Endothelial cell of umbilical vein (primary cell): ENCODE measurements around the gene HOXA3. TPM values are rescaled to one million over a fixed set of nuclear protein-coding genes. Genes with fewer than 3 reads are reported as not detected.

Source experiments
- BruUV-seq: library from RNA; stranded (reverse); fragments of 400-500 nt; replicated peaks from 2 replicates; lab custom pipeline; 2021; lab: Mats Ljungman, UMichigan
- CTCF ChIA-PET: fragments of 300-600, 350-600 bp; sonication (Branson Sonifier 250); formaldehyde crosslinking; loops from one replicate; lab custom pipeline; 2021; ENCODE audit warnings: antibody characterized with exemption, inconsistent platforms; lab: Charles Lee
- POLR2A ChIA-PET: fragments of 300-600, 350-600 bp; sonication (Branson Sonifier 250); formaldehyde crosslinking; loops from one replicate; lab custom pipeline; 2021; ENCODE audit warnings: antibody characterized with exemption, inconsistent platforms; lab: Charles Lee
- DNase-seq: peaks from one replicate; pipeline ENCODE4 v3.0.0-alpha.2; 2011; ENCODE audit warnings: low read depth, low spot score
- FAIRE-seq: peaks from 2 replicates; lab custom pipeline; 2011; peaks lifted over from hg19 to GRCh38; lab: Jason Lieb, UNC
- H2AFZ ChIP-seq: 2 replicates; pipeline ENCODE4 v1.6.0; 2012; ENCODE audit warnings: low read depth, low read length, control low read depth, inconsistent platforms
- H3K27ac ChIP-seq: 2 replicates; pipeline ENCODE4 v1.5.1; 2011; ENCODE audit warnings: low read depth, mild to moderate bottlenecking, control low read depth, low read length, moderate library complexity; ENCODE audit not compliant: insufficient read depth
- H3K27me3 ChIP-seq, 2 experiments: 2 replicates each; pipeline versions ENCODE4 v1.6.0 to v1.6.1; 2011; ENCODE audit warnings: low read length in 2 of 2, mixed read lengths in 1 of 2; ENCODE audit not compliant: control insufficient read depth in 2 of 2, insufficient read depth in 2 of 2
- H3K36me3 ChIP-seq, 2 experiments: 2 replicates in 1 of 2; 3 replicates in 1 of 2; pipeline ENCODE4 v1.5.1; 2011; ENCODE audit warnings: low read length in 2 of 2, mild to moderate bottlenecking in 1 of 2, moderate library complexity in 1 of 2; ENCODE audit not compliant: control insufficient read depth in 2 of 2, insufficient read depth in 2 of 2; ENCODE audit errors: extremely low read depth in 1 of 2
- H3K4me1 ChIP-seq: 3 replicates; pipeline ENCODE4 v1.5.1; 2011; ENCODE audit warnings: mild to moderate bottlenecking, low read length; ENCODE audit not compliant: control insufficient read depth, insufficient read depth; ENCODE audit errors: extremely low read depth
- H3K4me2 ChIP-seq: 2 replicates; pipeline ENCODE4 v1.6.1; 2011; ENCODE audit warnings: low read length, control low read depth, mixed read lengths; ENCODE audit not compliant: insufficient read depth
- H3K4me3 ChIP-seq, 3 experiments: fragments of 200-600 bp in 1 of 3; sonication (generic), shearing (Covaris generic) in 1 of 3; replicated peaks in 1 of 3; 2 replicates each; pipeline ENCODE4 v1.5.1; 2011 to 2016; ENCODE audit warnings: control low read depth in 3 of 3, low read length in 3 of 3, mild to moderate bottlenecking in 2 of 3, inconsistent platforms in 1 of 3, low read depth in 1 of 3, moderate library complexity in 1 of 3; ENCODE audit not compliant: insufficient read depth in 1 of 3
- H3K79me2 ChIP-seq: 2 replicates; pipeline ENCODE4 v1.6.0; 2012; ENCODE audit warnings: low read length, inconsistent platforms; ENCODE audit not compliant: control insufficient read depth, insufficient read depth
- H3K9ac ChIP-seq: replicated peaks from 2 replicates; pipeline ENCODE3; 2011; ENCODE audit warnings: low read length, control low read depth; ENCODE audit not compliant: insufficient read depth; ENCODE audit errors: extremely low read depth
- H3K9me1 ChIP-seq: replicated peaks from 3 replicates; pipeline ENCODE4 v1.6.0; 2011; ENCODE audit warnings: mild to moderate bottlenecking, low read length; ENCODE audit not compliant: control insufficient read depth, insufficient read depth; ENCODE audit errors: extremely low read depth
- H3K9me3 ChIP-seq: replicated peaks from 2 replicates; pipeline ENCODE4 v1.5.1; 2012; ENCODE audit warnings: low read length, inconsistent platforms; ENCODE audit not compliant: control insufficient read depth, insufficient read depth
- H4K20me1 ChIP-seq: replicated peaks from 2 replicates; pipeline ENCODE3; 2011; ENCODE audit warnings: mild to moderate bottlenecking, low read length; ENCODE audit not compliant: control insufficient read depth, insufficient read depth; ENCODE audit errors: extremely low read depth
- FOS ChIP-seq: IDR thresholded peaks from 2 replicates; pipeline ENCODE4 v1.6.1; 2011; ENCODE audit warnings: mild to moderate bottlenecking, low read length, moderate library complexity, borderline replicate concordance; ENCODE audit not compliant: insufficient read depth
- GATA2 ChIP-seq: IDR thresholded peaks from 2 replicates; pipeline ENCODE4 v1.7.0; 2011; ENCODE audit warnings: low read depth, mild to moderate bottlenecking, moderate library complexity, mixed read lengths, low read length; ENCODE audit not compliant: insufficient read length, insufficient read depth
- JUN ChIP-seq: IDR thresholded peaks from 2 replicates; pipeline ENCODE4 v1.6.1; 2011; ENCODE audit warnings: borderline replicate concordance, low read depth; ENCODE audit not compliant: insufficient read length, insufficient read depth
- MYC ChIP-seq: IDR thresholded peaks from one replicate; pipeline ENCODE4 v1.6.1; 2011; ENCODE audit warnings: mild to moderate bottlenecking, low read depth, low read length
- POLR2A ChIP-seq: IDR thresholded peaks from 2 replicates; pipeline ENCODE4 v1.6.1; 2012; ENCODE audit warnings: low read depth, mild to moderate bottlenecking, control low read depth, low read length
- POLR2AphosphoS5 ChIP-seq: IDR thresholded peaks from 2 replicates; pipeline ENCODE4 v1.6.1; 2012; ENCODE audit warnings: low read depth, mild to moderate bottlenecking, control low read depth, low read length, moderate library complexity; ENCODE audit not compliant: insufficient read depth
- dilution Hi-C: fragments of 300-500 bp; cut with MboI; formaldehyde crosslinking; loops from one replicate; pipeline ENCODE4 v1.15.0; 2019; ENCODE audit warnings: low sequenced_read_pairs; ENCODE audit not compliant: extremely low pct_ligation_motif_present
- intact Hi-C: fragments of 100-400 bp; cut with micrococcal nuclease; formaldehyde crosslinking; loops from one replicate; pipeline ENCODE4 v1.10.0; 2022
- polyA plus RNA-seq, 4 experiments: library from polyadenylated mRNA; depleted of rRNA in 3 of 4; stranded (reverse) in 3 of 4; unstranded in 1 of 4; fragments of >200 nt; gene quantifications; 2 replicates each; pipeline versions ENCODE4 v1.2.1 to v1.2.3, GENCODE V29; 2011 to 2012; ENCODE audit warnings: missing spikeins in 1 of 4
- total RNA-seq: library from RNA; stranded (reverse); gene quantifications from 2 replicates; pipeline ENCODE4 v1.2.3, GENCODE V29; 2021
- TF ChIP-seq, protein P1 (sequence below): IDR thresholded peaks from 2 replicates; pipeline ENCODE4 v1.6.1; 2011; ENCODE audit not compliant: insufficient read depth, insufficient read length

Gene HOXA3
- total and polyA plus RNA-seq, 2 donors (not counting 3 experiments of a cell fraction or from before 2014, with no cell fraction given), result 4.7 to 14.0 TPM

DNA sequence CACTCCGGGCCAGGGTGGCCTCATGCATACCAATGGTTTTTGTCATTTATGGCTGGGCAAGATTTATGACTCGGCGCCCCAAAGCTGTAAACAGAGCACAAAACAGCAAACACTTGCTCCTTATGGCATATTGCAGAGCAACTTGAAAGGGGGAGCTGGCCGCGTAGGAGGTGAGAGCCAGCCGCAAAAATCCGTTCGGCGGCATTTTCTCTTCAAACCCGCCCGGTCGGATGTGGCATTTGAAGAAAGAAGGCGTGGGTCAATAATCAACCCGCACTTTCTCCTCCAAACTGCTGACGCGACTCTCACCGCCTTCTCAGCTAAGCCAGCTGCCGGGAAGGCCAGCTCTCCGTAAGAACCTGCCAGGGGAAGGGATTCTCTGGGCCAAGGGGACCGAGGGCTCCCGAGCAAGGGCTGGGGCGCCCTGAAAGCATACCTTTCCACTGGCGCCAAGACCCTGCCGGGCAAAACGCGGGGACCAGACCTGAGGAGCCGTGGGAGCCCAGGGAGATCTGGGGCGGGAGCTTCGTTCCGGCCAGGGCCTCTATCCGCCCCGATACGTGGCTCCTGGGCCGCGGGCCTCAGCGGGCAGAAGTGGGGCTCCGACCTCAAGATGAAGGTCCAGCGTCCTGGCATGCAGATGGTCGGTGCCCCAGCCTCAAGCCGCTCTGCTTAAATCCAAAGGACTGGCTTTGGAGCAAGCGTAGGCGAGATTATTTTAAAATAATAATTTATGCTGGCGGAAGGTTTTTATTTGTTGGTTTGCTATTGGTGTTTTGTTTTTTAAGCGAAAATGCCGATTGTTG, 37.0 kb downstream of the HOXA3 start:
- H3K4me3 ChIP-seq, result peak overlapping the region; percentile 50 to 91 (median 91)
- H3K4me1 ChIP-seq, result peaks cover 76% of the 10 kb centered on the region
- peak overlapping the region; percentile 97 for H3K9ac ChIP-seq
- ChIA-PET CTCF (interaction anchor here (0.8 to 9.1 kb wide), 15 partner anchors 9 to 434 kb away, joined by 3 to 70 read pairs (median 5); partner anchors contain the start of genes HOXA1, HOXA3 and HOXA5), POLR2A (interaction anchor here (1.2 to 1.6 kb wide), 3 partner anchors 10 to 18 kb away, joined by 4 to 6 read pairs (median 5); no protein-coding TSS in a partner anchor)
- no peaks in the 10 kb centered on the region for H3K9me3 ChIP-seq
- H3K79me2 ChIP-seq, result peaks cover 90% of the 10 kb centered on the region
- peak overlapping the region; percentile 97 for H3K4me2 ChIP-seq
- intact Hi-C loops (loop anchor here (1.0 to 10.0 kb wide), 3 partner anchors 9 to 961 kb away; partner anchors contain the start of gene NFE2L3), dilution Hi-C loops (no loop called here)
- TSS peak; percentile 12 for BruUV-seq
- DNase-seq, result peak; percentile 81
- H3K27me3 ChIP-seq, result no peaks in the 10 kb centered on the region
- no peak overlapping the region for H2AFZ ChIP-seq
- H3K27ac ChIP-seq, result peak overlapping the region; percentile 96
- H3K36me3 ChIP-seq, result peaks cover 0 to under 1% of the 10 kb centered on the region in 2 experiments
- no peaks in the 10 kb centered on the region for H4K20me1 ChIP-seq
- peak; percentile 21 for FAIRE-seq
- H3K9me1 ChIP-seq, result no peaks in the 10 kb centered on the region
- TF ChIP-seq, protein P1, sequence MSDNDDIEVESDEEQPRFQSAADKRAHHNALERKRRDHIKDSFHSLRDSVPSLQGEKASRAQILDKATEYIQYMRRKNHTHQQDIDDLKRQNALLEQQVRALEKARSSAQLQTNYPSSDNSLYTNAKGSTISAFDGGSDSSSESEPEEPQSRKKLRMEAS, result no peak
- peak; percentile 52 for TF ChIP-seq POLR2AphosphoS5
- no peak for TF ChIP-seq JUN
- no peak for TF ChIP-seq GATA2
- peak; percentile 2 for TF ChIP-seq MYC
- TF ChIP-seq POLR2A, result peak; percentile 28
- TF ChIP-seq FOS, result no peak
